Measurements from ENCODE around the gene CDC42EP3.

CDC42EP3 gene

DNA sequence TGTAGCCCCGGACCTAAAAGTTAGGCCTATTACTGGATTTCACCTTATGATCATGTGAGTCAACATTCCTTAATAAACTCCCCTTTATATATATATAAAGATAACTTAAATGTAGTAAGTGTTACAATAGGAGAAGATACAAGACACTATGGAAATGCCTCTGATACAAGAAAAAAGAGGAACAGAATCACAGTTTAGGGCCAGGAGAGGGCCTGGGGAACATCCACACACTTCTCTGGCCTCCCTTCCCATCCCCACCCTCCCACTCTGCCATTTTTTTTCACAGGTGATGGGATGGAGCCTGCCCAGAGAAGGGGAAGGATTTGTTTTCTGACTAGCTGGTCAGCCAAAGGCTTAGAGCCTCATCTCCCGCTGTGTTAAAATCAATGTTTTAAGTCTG lies 6.4 kb downstream of the CDC42EP3 start:
- H3K36me3 ChIP-seq = peaks cover 84% of the 10 kb centered on the region
- H3K9me3 ChIP-seq = no peaks in the 10 kb centered on the region
- no peaks in the 10 kb centered on the region for H3K27me3 ChIP-seq
- TF ChIP-seq, protein P1, sequence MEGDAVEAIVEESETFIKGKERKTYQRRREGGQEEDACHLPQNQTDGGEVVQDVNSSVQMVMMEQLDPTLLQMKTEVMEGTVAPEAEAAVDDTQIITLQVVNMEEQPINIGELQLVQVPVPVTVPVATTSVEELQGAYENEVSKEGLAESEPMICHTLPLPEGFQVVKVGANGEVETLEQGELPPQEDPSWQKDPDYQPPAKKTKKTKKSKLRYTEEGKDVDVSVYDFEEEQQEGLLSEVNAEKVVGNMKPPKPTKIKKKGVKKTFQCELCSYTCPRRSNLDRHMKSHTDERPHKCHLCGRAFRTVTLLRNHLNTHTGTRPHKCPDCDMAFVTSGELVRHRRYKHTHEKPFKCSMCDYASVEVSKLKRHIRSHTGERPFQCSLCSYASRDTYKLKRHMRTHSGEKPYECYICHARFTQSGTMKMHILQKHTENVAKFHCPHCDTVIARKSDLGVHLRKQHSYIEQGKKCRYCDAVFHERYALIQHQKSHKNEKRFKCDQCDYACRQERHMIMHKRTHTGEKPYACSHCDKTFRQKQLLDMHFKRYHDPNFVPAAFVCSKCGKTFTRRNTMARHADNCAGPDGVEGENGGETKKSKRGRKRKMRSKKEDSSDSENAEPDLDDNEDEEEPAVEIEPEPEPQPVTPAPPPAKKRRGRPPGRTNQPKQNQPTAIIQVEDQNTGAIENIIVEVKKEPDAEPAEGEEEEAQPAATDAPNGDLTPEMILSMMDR (IDR thresholded peaks at IDR 0.05; ENCODE audit: low read depth, low read length) = no peak
- H3K4me3 ChIP-seq (ENCODE audit: low read depth, low read length) = 0 out of 2 replicates have a peak overlapping the region, but pooled peaks have one; percentile 3
- no peak for DNase-seq
- H3K4me1 ChIP-seq = peaks cover 54% of the 10 kb centered on the region

DNA sequence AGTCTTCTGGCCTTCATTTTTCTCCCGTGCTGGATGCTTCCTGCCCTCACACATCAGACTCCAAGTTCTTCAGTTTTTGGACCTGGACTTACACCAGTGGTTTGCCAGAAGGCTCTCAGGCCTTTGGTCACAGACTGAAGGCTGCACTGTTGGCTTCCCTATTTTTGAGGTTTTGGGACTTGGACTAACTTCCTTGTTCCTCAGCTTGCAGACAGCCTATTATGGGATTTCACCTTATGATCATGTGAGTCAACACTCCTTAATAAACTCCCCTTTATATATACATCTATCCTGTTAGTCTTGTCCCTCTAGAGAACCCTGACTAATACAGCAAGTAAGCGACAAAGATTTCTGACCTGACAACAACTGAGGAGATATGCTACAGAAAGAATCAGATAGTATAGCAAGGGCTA lies 7.2 kb downstream of the CDC42EP3 start:
- H3K9me3 ChIP-seq = no peaks in the 10 kb centered on the region
- H3K4me1 ChIP-seq = peaks cover 61% of the 10 kb centered on the region
- no peaks in the 10 kb centered on the region for H3K27me3 ChIP-seq
- DNase-seq = no peak
- TF ChIP-seq, protein P1 (IDR thresholded peaks at IDR 0.05; ENCODE audit: low read depth, low read length) = no peak
- H3K36me3 ChIP-seq = peaks cover 87% of the 10 kb centered on the region
- H3K4me3 ChIP-seq (ENCODE audit: low read depth, low read length) = no peak overlapping the region

DNA sequence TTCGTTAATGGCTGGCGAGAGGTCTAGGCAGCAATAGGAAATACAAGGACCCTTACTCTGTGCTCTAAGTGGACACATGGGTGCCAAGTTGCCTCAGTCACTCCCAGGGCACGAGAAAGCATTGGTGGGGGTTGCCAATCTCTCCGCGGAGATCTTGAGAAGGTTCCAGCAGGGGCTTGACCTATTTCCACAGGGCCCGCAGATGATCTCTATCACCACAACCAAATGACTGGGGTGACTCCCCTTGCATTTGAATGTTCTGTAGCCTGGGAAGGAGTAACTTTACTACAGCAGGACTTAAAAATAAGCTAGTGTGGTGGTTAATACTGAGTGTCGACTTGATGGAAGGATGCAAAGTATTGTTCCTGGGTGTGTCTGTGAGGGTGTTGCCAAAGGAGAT lies 8.1 kb downstream of the CDC42EP3 start:
- Histone ChIP-seq H3K27me3 (no peaks in the 10 kb centered on the region), H3K4me1 (peaks cover 70% of the 10 kb centered on the region), H3K9me3 (no peaks in the 10 kb centered on the region), H3K36me3 (peaks cover 91% of the 10 kb centered on the region), H3K4me3 (ENCODE audit: low read depth, low read length) (no peak overlapping the region)
- TF ChIP-seq, protein P1 (IDR thresholded peaks at IDR 0.05; ENCODE audit: low read depth, low read length) = no peak
- no peak for DNase-seq

DNA sequence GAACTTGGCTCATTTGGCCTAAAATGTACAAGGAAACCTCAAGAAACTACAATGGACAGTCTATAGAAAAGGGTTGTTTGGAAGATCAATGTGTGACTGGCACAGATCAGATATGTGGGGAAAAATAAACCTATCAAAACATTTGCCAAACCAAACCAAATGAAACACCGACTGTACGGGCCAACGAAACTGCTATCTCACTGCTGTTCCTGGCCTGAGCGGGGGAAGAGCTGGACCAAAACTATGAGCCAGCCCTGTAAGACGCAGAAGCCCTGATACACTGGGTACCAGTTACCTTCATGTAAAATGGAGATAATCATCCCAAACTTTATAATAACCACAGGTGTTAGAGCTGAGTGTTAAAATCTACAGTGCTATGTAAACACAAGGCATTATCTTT lies 11.7 kb downstream of the CDC42EP3 start:
- no peak for DNase-seq
- TF ChIP-seq, protein P1 (IDR thresholded peaks at IDR 0.05; ENCODE audit: low read depth, low read length) = no peak
- H3K9me3 ChIP-seq = no peaks in the 10 kb centered on the region

DNA sequence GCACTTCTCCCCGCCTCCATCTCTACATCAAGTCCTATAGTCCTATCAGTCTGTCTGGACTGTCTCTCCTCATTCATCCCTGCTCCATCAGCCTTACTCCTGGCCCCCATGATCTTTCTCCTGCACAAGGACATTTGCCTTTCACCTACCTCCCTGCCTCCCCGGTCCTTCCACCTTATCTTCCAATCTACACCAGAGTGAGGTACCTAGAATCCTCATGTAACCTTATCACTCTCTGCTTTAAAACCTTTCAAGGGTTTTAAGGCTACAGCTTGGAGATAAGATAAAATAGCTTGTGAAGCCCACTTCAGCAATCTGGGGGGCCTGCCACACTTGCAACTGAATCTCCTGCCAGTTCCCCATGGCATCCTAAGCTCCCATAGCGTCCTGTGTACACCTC lies 12.8 kb downstream of the CDC42EP3 start:
- Histone ChIP-seq H3K36me3 (peaks cover 95% of the 10 kb centered on the region), H3K27me3 (no peaks in the 10 kb centered on the region), H3K4me3 (ENCODE audit: low read depth, low read length) (no peak overlapping the region), H3K4me1 (peaks cover 90% of the 10 kb centered on the region), H3K9me3 (no peaks in the 10 kb centered on the region)
- TF ChIP-seq, protein P1 (IDR thresholded peaks at IDR 0.05; ENCODE audit: low read depth, low read length) = no peak
- no peak for DNase-seq

More for the DNA sequence above, 11.7 kb downstream of the CDC42EP3 start:
- Histone ChIP-seq H3K27me3 (no peaks in the 10 kb centered on the region), H3K36me3 (peaks cover 97% of the 10 kb centered on the region), H3K4me3 (ENCODE audit: low read depth, low read length) (no peak overlapping the region), H3K4me1 (peaks cover 89% of the 10 kb centered on the region)

DNA sequence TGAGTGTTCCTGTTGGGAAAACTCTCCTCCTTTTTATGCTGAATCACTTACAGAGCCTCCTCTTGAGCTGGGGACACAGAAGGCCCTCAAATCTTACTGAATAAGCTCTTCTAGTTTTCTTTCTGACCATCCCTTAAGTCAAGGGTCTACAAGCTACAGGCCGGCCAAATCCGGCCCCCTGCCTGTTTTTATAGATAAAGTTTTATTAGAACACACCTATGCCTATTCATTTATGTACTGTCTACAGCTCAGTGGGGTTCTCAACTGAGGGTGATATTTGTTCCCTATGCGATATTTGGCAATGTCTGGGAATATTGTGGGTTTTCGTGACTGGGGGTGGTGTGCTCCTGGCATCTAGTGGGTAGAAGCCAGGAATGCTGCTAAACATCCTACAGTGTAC lies 14.0 kb downstream of the CDC42EP3 start:
- Histone ChIP-seq H3K4me1 (peaks cover 82% of the 10 kb centered on the region), H3K9me3 (no peaks in the 10 kb centered on the region), H3K36me3 (peaks cover 89% of the 10 kb centered on the region), H3K4me3 (ENCODE audit: low read depth, low read length) (no peak overlapping the region), H3K27me3 (no peaks in the 10 kb centered on the region)
- TF ChIP-seq, protein P1 (IDR thresholded peaks at IDR 0.05; ENCODE audit: low read depth, low read length) = no peak
- DNase-seq = no peak

All from BE2C (cell line).